ENCODE results near the gene CDC42BPB.
A peak's percentile ranks its signal among the peaks of the same experiment; 100 is the strongest.

The CDC42BPB gene, protein sequence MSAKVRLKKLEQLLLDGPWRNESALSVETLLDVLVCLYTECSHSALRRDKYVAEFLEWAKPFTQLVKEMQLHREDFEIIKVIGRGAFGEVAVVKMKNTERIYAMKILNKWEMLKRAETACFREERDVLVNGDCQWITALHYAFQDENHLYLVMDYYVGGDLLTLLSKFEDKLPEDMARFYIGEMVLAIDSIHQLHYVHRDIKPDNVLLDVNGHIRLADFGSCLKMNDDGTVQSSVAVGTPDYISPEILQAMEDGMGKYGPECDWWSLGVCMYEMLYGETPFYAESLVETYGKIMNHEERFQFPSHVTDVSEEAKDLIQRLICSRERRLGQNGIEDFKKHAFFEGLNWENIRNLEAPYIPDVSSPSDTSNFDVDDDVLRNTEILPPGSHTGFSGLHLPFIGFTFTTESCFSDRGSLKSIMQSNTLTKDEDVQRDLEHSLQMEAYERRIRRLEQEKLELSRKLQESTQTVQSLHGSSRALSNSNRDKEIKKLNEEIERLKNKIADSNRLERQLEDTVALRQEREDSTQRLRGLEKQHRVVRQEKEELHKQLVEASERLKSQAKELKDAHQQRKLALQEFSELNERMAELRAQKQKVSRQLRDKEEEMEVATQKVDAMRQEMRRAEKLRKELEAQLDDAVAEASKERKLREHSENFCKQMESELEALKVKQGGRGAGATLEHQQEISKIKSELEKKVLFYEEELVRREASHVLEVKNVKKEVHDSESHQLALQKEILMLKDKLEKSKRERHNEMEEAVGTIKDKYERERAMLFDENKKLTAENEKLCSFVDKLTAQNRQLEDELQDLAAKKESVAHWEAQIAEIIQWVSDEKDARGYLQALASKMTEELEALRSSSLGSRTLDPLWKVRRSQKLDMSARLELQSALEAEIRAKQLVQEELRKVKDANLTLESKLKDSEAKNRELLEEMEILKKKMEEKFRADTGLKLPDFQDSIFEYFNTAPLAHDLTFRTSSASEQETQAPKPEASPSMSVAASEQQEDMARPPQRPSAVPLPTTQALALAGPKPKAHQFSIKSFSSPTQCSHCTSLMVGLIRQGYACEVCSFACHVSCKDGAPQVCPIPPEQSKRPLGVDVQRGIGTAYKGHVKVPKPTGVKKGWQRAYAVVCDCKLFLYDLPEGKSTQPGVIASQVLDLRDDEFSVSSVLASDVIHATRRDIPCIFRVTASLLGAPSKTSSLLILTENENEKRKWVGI (N-terminal part only)

DNA sequence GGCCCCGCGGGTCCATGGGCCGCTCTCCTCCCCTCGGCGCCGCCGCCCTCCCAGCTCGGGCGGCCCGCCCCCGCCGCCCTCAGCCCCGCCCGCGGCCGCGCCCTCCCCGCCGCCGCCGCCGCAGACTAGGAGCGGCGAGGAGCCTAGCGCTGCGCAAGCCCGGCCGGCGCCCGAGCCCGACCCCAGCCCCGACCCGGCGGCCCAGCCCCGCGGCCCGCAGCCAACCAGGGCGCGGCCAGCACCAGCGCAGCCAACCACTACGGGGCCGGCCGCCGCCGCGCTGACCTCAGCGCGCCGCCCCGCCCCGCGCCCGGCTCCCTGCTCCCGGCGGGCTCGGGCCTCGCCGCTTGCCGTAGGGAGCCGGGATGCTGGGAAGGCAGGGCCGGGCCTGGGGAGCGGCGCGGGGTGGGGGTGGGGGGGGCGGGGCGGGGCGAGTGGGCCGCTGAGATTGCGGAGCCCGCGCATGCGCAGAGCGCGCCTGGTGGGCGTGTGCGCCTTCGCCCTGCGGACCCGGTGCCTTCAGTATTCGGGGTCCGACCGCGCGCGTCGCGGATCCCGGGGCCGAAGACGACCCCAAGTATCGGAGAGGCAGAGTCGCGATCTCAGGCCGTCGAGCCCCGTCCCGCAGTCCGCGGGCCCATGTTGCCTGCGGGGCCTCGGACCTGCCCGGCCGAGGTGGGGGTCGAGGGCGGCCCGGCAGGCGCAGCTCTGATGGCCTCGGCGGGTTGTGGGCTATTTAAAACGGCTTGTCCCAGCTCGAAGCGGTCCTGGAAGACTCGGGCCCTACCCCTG is at the start of gene CDC42BPB:
Gene CDC42BPB, minus strand, starts transcription at position 178 of the 792 bp plus-strand sequence. CDS start 376 bp downstream, outside the sequence.
- peak in 1 of 2 donors; percentile 37 for DNase-seq (ENCODE audit: extremely low read depth in 1 of 2, low read depth in 1 of 2)

DNA sequence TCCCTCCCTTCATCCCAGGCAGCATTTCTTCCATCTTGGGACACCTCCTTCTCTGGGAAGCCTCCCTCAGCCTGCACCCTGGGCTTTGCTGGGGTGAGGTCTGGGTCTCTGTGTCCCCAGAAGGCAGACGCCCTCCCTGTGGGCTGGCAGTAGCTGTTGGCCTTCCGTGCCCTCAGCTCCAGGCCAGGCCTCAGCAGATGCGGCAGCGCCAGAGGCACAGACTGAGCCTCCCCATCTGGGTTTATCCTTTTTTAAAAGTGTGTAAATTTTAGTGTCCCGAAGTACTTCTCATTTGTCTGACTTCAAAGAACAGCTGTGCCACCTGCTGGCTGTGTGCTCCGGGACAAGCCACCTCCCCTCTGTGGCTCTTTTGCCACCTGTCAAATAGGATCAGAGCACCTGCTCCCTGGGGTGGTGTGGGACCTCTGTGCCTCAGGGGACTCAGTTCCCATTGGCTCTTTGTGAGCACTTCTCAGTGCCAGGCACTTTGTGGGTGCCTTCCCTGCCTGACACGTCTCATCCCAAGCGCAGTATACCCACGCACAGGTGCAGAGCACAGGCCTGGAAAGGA is 48.3 kb upstream of the CDC42BPB start:
- DNase-seq (ENCODE audit: extremely low read depth in 1 of 2, low read depth in 1 of 2): no peak

DNA sequence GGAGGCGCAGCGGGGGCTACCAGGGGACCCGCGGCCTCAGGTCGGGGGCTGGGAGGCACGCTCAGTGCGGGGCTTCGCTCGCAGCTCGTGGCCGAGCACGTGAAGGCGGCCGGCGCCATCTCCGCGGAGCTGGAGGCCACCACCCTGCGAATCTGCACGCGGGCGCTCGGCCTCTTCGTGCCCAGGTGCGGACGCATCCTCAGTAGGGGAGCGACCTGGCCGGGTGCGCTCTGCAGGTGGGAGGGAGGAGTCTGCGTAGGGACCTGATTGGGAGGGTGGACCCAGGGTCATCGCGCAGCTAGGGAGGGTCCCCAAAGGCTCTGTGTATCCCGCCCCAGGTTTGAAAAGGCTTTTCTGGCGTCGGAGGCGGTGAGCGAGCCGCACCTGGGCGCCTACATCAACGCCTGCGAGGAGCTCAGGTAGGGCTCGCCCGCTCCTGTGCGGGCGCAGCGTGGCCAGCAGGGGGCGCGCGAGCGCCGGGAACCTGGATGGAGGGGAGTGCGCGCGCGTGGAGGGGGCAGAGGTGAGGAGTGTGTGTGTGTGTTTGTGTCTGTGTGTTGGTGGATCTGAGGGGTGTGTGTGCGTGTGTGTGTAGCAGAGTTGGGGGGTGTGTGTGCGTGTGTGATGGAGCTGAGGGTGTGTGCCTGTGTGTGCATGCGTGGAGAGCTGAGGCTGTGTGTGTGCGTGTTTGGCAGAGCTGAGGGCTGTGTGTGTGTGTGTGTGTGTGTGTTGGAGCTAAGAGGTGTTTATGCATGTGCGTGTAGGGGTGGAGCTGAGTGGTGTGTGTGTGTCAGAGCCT is 47.5 kb upstream of the CDC42BPB start:
- DNase-seq (ENCODE audit: extremely low read depth in 1 of 2, low read depth in 1 of 2): peak; percentile 30 to 69

DNA sequence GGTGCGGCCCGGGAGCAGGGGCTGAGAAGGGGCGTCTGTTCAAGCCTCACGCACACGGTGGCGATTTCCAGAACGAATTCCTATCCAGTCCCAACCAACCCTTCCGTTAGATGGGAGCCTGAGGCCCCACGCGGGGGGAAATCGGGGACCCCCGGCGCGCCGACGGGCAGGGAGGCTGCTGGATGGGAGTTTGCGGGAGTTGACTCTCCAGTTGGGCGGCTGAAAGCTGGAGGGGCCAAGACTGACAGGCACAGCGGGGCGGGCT is 47.0 kb upstream of the CDC42BPB start:
- no peak for DNase-seq (ENCODE audit: extremely low read depth in 1 of 2, low read depth in 1 of 2)

DNA sequence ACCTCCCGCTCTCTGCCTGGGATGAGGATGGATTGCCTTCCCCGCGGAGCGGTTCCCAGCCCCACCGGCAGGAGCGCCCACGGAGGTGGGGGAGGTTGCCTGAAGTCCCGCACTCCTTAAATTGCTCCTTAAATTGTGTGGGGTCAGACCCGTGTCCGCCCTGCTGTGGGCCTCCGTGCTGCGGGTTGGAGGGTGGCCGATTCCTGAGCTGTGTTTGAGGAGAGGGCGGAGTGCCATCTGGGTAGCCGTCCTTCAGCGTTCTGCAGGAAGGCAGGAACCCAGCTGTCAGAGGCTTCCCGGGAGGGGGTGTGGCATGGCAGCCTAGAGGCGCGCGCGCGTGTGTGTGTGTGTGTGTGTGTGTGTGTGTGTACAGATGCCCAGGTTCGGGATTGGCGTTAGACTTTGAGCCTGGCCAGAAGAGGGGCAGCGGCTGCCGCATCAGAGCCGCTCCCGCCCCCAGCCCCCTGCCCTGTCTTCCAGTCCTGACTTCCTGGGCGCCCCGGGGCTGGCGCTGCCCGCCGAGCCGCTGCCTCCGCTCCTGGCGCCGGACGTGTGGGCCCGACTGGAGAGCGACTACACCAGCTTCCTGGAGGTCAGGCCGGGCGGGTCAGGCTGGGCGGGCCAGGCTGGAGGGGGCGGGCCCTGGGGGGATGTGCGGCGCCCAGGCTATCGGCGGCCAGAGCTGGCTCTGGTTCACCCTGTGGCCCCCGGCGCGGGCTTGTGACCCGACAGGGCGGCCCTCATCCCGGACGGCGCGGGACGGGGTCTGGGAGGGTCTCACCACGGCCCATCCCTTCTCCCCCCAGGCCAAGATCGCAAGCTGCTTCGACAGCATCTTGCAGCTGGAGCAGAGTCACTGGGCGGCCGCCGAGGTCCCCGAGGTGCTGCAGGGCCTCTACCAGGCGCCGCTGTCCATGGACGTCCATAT is 46.4 kb upstream of the CDC42BPB start:
- no peak for DNase-seq (ENCODE audit: extremely low read depth in 1 of 2, low read depth in 1 of 2)

DNA sequence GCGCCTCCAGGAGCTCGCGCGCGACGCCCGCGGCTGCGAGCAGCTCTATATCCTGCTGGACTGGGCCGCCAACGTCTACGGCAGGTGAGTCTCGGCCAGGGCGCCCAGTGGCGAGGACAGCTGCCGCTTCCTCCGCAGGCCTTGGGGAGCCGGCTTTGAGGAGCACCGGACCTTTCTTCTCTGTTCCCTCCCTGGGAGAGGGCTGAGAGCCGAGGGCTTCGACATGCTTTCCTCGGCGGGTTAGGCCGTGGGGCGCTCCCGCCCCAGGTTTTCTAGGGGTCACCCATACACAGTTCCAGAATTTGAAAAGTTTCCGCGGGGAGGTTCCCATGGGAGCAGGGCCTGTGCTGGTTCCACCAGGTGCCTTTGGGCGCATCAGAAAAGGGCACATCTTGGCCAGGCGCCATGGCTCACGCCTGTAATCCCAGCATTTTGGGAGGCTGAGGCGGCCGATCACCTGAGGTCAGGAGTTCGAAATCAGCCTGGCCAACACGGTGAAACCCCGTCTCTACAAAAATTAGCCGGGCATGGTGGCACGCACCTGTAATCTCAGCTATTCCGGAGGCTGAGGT is 45.4 kb upstream of the CDC42BPB start:
- DNase-seq (ENCODE audit: extremely low read depth in 1 of 2, low read depth in 1 of 2): no peak

DNA sequence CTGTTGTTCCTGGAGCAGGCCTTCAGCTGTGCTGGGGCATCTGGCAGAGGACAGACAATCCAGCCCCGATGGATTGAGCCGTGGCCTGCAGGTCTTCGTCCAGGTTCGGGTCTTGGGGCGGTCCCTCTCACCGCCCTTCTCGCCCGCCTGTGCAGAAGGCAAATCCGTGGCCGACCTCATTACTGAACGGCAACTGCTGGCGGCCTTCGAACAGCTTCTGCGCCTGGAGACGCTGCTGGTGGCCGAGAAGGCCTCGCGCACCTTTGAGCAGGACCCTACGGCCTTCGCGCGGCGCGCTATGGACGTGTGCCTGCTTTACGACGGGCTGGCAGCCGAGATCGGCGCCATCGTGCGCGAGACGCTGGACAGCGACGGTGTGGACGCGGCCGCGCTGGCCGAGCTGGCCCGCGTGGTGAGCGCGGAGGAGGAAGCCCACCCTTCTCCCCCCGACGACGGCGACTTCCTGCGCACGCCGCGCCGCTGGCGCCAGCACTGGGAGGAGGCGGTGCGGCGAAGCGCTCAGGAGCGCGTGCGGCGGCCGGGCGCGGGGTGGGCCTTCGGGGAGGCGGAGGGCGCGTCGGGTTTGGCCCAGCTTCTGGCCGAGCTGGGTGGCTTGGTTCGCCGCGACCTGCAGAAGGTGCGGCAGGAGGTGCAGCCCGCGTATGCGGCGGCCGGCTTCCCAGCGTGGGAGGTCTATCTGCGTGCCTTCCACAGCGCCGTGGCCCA is 44.8 kb upstream of the CDC42BPB start:
- DNase-seq (ENCODE audit: extremely low read depth in 1 of 2, low read depth in 1 of 2): no peak

DNA sequence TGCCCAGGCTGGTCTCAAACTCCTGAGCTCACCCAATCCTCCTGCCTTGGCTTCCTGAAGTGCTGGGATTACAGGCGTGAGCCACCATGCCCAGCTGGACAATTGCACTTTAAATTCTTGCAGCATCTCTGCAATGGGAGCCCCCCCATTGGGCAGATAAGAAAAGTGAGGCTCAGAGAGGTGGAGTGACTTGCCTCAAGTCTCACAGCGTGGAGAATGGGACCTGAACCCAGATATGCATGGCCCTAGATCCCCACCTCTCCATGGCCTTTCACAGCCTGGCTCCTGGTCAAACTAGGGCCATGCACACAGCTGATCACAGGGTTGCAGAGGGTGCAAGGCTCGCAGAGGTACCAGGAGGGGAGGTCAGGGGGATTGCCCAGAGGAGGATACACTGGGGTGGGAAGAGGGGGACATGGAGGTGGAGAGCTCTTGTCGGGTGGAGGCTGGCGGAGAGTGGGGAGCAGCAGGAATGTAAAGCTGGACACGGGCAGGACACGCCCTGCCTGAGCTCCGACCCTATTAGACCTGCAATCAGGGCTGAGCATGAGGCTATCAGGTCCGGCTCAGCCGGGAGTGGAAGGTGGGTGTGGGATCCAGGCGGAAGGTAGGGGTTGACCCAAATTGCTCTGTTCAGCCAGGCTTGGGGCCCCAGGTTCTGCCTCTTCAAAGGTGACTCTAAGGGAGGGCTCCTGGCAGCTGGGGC is 44.1 kb upstream of the CDC42BPB start:
- DNase-seq (ENCODE audit: extremely low read depth in 1 of 2, low read depth in 1 of 2): no peak

DNA sequence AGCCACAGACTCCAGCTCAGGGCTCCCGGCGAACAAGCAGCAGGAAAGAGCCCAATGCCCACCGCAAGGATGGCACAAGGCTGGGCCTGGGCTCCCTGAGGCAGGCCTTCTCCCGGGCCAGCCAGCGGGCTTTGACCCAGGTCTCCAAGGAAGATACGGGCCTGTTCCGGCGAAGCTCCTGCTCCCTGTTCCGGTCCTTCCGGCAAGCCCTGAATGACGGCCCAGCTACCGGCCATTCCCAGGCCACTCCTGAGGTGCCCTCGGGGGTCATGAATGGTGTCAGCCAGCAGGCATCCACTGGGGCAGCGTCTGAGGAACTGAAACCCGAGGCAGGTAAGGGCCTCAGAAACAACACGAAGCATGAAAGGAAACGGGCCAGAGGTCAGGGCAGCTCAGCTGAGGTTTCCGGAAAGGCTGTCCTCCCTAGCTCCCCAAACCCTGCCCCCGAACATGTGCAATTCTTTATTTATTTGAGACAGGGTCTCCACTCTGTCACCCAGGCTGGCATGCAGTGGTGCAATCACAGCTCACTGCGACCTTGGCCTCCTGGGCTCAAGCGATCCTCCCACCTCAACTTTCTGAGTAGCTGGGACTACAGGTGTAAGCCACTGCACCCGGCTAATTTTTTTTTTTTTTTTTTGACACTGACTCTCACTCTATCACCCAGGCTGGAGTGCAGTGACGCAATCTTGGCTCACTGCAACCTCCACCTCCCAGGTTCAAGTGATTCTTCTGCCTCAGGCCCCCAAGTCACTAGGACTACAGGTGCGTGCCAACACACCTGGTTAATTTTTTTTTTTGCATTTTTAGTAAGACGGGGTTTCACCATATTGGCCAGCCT is 43.2 kb upstream of the CDC42BPB start:
- no peak for DNase-seq (ENCODE audit: extremely low read depth in 1 of 2, low read depth in 1 of 2)

DNA sequence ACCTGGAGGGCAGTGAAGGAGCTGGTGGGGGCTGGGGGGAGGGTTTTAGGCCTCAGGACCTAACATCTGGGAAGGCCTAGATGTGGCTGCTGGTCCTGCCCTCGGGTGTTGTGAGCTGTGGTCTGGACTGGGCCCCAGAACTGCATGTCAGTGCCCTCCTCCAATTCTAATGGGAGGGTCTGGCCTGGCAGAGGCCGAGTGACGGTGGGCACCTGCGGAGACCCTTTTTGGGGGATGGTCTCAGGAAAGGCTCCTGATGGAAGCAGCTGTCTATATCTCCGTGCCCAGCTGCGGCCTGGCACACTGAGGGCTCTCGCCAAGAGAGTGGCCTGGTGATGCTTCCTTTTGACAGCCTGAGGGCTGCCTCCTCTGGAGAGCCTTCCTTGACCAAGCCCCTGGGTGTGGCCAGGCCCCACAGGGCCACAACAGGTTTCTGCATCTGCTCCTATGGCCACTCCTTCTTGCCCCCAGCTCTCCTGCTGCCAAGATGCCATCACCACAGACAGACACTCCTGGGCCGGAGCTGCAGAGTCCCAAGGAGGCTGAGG is 42.5 kb upstream of the CDC42BPB start:
- DNase-seq (ENCODE audit: extremely low read depth in 1 of 2, low read depth in 1 of 2): no peak

DNA sequence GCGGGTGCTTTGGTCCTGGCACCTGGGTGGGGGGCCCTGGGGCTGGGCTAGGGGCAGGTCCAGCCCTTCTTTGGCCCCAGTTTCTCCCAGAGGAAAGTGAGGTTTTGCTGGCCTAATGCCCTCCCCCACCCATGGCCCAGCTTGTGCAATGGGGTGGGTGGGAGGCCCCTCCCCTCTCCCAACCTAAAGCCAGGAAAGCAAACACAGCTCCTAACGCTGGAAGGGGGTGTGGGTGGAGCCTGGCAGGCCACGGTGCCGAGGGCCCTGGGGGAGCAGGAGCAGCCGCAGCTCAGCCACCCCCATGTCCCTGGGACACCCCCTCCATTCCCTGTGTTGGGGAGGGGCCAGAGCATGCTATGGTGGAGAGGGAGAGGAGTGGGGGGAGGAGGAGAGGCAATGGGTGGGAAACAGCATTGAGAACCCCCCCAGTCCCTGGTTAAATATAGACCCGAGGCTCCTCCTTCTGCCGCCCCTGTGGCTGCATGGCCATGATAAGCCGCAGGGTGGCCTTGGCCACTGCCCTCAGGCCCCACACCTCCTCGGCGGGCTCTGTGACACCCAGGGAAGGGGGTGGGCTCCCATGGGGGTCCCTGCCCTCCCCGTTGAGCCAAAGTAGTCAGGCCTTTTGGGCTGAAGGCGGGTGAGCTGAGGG is 41.9 kb upstream of the CDC42BPB start:
- DNase-seq (ENCODE audit: extremely low read depth in 1 of 2, low read depth in 1 of 2): no peak

DNA sequence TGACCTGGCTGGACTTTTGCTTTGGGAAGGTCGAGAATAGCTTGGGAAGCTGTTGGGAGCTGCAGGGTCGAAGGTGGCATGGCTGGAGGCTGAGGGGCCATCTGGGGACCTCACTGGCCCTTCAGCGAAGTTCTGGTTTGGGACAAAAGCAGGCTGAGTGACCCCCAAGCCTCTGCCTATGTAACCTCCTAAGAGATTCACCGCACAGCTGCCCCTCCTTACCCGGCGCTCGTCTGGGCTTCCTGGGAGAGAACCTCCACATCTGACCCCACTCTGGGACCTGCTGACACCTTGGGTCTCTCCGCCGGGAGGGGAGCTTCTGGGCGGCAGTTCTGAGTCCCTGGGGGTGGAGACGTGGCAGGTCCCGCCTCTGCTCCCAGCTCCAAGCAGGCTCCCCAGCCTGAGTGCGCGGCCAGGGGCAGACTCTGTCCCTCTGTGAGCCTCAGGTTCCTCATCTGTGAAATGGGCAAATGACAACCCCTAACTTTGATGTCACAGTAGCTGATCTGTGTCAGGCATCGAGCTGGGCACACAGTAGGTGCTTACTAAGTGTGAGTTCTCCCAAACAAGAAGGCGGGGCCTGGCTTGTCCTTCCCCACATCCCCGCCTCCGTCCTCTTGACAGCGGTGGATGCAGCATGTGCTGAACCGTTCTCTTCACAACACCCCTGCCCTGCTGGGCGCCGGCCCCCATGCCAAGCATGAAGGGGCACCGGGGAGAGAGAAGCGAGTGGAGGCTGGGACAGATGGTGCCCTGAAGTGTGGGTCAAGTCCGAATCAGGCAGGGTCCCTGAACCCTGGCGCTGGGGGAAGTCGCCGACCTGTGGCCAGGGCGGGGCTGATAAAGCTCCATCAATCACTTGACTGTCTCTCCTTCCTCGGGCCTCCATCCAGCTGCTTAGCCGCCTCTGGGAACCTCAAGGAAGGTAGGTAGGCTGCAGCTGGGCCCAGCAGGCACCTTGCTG is 40.9 kb upstream of the CDC42BPB start:
- no peak for DNase-seq (ENCODE audit: extremely low read depth in 1 of 2, low read depth in 1 of 2)

DNA sequence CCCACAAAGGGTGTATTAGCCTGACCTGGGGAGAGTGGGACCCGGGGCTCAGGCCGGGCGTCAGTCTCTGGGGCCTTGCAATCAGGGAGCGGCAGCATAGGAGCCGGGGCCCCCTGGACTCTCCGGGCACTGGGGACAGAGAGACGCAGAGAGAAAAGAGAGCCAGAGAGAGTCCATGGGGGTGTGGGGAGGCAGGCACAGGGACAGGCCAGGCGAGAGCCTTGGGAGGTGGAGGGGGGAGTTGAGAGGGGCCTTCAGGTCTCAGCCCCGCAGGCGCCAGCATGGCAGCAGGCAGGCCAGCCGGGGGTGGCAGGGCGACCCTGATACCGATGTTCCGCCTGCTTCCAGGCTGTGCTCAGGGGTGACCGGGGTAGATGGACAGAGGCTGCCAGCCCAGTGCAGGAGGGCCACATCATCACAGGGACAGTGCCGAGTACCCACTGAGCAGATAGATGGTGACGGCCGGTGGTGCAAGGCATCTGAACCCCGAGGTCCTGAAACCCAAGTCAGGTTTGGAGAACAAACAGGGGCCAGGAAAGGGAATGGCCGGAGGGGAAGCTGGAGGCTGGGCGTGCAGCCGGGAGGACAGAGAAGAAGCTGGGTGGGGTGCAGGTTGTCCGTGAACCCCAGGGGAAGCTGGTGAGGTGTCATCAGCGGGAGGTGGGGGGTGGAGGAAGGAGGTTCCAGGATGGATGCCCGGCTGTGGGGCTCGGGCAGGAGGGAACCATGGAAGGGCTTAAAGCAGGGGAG is 40.1 kb upstream of the CDC42BPB start:
- DNase-seq (ENCODE audit: extremely low read depth in 1 of 2, low read depth in 1 of 2): no peak
